ENCODE data around the gene OSGEP. TPM values are rescaled to one million over a fixed set of nuclear protein-coding genes. Genes with fewer than 3 reads are reported as not detected.

Gene OSGEP
- total and polyA plus RNA-seq, 2 of the 13 experiments (the other 11 are each of a cell fraction or from before 2014, with no cell fraction given): 39.7 to 41.1 TPM

DNA sequence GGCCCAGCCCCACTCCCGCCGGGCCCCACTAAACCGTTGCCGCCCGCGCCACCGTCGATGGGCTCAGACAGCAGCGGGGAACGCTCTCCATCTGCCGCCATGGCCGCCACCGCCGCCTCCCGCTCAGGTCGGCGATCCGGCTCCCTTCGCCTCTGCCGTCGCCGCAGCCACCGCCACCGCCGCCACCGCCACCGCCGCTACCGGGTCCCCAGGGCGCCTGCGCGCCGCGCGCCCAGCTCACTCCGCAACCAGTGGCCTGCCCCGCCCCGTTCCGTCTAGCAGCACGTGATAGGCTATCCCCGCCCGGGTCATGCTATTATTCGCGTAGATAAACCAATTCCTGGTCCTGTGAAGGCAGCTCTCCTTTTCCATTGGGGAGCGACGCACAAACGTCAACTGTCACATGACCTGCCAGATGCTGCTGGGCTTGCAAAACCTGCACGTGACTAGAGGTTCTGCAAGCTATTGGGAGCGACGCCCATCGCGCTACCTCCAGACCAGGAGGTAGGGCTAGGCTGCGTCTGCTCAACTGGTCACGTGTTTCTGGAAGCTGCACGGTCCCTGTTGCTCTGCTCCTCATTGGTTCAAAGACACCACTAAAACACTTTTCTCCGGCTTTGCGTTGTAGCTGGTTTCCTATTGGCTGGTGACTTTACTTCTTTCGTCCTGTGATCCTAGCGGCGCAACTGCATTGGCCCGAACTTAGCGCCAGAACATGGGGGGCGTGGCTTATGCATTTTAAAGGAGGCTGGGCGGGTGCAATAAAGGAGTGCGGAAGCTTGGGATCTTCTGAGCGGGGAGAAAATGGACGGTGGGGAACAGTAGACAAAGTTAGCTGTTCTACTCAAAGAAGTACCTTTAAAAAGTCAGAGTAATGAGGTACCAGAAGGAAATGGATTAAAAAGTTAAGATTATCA lies 6.9 kb upstream of the OSGEP start, which contains the start of gene PIP4P1 (continued):
- TF ChIP-seq TRAFD1 (CRISPR knock-in tag; IDR thresholded peaks at IDR 0.05; ENCODE audit: borderline replicate concordance): 0 out of 2 replicates have a peak, but pooled peaks have one; percentile 51
- TF ChIP-seq ZFP36L1 (CRISPR knock-in tag; IDR thresholded peaks at IDR 0.05): peak; percentile 99
- no peak; the same call in 1 of the 2 replicates for TF ChIP-seq ZNF629 (CRISPR knock-in tag; conservative IDR thresholded peaks at IDR 0.05)
- peak; percentile 100 for TF ChIP-seq PHF21A (CRISPR knock-in tag; IDR thresholded peaks at IDR 0.05)
- TF ChIP-seq ZNF138 (CRISPR knock-in tag; IDR thresholded peaks at IDR 0.05; ENCODE audit: low read depth): peak; percentile 91; the same call in 1 of the 2 replicates
- TF ChIP-seq SIX1 (CRISPR knock-in tag; IDR thresholded peaks at IDR 0.05; ENCODE audit: borderline replicate concordance): no peak
- no peak for TF ChIP-seq CENPX (CRISPR knock-in tag; IDR thresholded peaks at IDR 0.05)
- peak; percentile 80 for TF ChIP-seq TGIF2 (CRISPR knock-in tag; IDR thresholded peaks at IDR 0.05)
- no peak for TF ChIP-seq ZNF251 (CRISPR knock-in tag; IDR thresholded peaks at IDR 0.05)
- no peak for TF ChIP-seq TCF12 (IDR thresholded peaks at IDR 0.05)
- 0 out of 2 replicates have a peak, but pooled peaks have one; percentile 63 for TF ChIP-seq TCF12 (CRISPR knock-in tag; IDR thresholded peaks at IDR 0.05)
- peak; percentile 68; the same call in 1 of the 2 replicates for TF ChIP-seq WIZ (CRISPR knock-in tag; IDR thresholded peaks at IDR 0.05)
- TF ChIP-seq YEATS2 (CRISPR knock-in tag; IDR thresholded peaks at IDR 0.05; ENCODE audit: borderline replicate concordance): peak; percentile 98
- 0 out of 2 replicates have a peak, but pooled peaks have one; percentile 1 for TF ChIP-seq RELA (CRISPR knock-in tag; IDR thresholded peaks at IDR 0.05)
- peak; percentile 85; the same call in 1 of the 2 replicates for TF ChIP-seq ZSCAN31 (CRISPR knock-in tag; IDR thresholded peaks at IDR 0.05; ENCODE audit: low read depth)
- TF ChIP-seq IRF2 (CRISPR knock-in tag; IDR thresholded peaks at IDR 0.05): peak; percentile 88
- TF ChIP-seq ZNF337 (CRISPR knock-in tag; IDR thresholded peaks at IDR 0.05; ENCODE audit: borderline replicate concordance, low read depth): peak; percentile 20; the same call in 1 of the 2 replicates
- peak; percentile 72 for TF ChIP-seq YY1 (IDR thresholded peaks at IDR 0.05; ENCODE audit: insufficient read depth, insufficient replicate concordance, low read depth, low read length)
- TF ChIP-seq ZNF772 (CRISPR knock-in tag; IDR thresholded peaks at IDR 0.05): peak; percentile 99
- TF ChIP-seq TSC22D2 (CRISPR knock-in tag; IDR thresholded peaks at IDR 0.05; ENCODE audit: borderline replicate concordance): 0 out of 2 replicates have a peak, but pooled peaks have one; percentile 72
- TF ChIP-seq ZNF790 (CRISPR knock-in tag; IDR thresholded peaks at IDR 0.05; ENCODE audit: borderline replicate concordance): peak; percentile 55; the same call in 1 of the 2 replicates
- no peak for TF ChIP-seq CHCHD3 (CRISPR knock-in tag; IDR thresholded peaks at IDR 0.05)
- TF ChIP-seq, protein P1, sequence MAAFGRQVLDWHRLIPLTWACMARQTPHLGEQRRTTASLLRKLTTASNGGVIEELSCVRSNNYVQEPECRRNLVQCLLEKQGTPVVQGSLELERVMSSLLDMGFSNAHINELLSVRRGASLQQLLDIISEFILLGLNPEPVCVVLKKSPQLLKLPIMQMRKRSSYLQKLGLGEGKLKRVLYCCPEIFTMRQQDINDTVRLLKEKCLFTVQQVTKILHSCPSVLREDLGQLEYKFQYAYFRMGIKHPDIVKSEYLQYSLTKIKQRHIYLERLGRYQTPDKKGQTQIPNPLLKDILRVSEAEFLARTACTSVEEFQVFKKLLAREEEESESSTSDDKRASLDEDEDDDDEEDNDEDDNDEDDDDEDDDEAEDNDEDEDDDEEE (CRISPR knock-in tag; IDR thresholded peaks at IDR 0.05): 0 out of 2 replicates have a peak, but pooled peaks have one; percentile 27
- TF ChIP-seq ZNF3 (CRISPR knock-in tag; IDR thresholded peaks at IDR 0.05): no peak
- 0 out of 2 replicates have a peak, but pooled peaks have one; percentile 41 for TF ChIP-seq KDM1A (CRISPR knock-in tag; IDR thresholded peaks at IDR 0.05)
